GM21390 (cell line): ENCODE results near the gene ENPP1.
A peak's percentile ranks its signal among the peaks of the same experiment; 100 is the strongest.
"Not testable (repeated sequence)": the region's sequence is repeated elsewhere in the genome, so short reads cannot be mapped to it uniquely, and the experiment has no call there.

Experiments used
- ATAC-seq: cut with Tn5 transposase; IDR thresholded peaks from one replicate; pipeline ENCODE4 v1.9.1; 2021; ENCODE audit not compliant: unreplicated experiment

Gene ENPP1

GRCh38 chr6:131867744-131868143, 59.9 kb downstream of the ENPP1 start:
- ATAC-seq: no peak

GRCh38 chr6:131868836-131869235, 61.0 kb downstream of the ENPP1 start:
- ATAC-seq: no peak

GRCh38 chr6:131875647-131876046, 67.8 kb downstream of the ENPP1 start:
- no peak for ATAC-seq

- no peak for ATAC-seq
These were observed 68.7 kb downstream of the ENPP1 start for GRCh38 chr6:131876545-131876944.

- ATAC-seq: no peak
These were observed 70.4 kb downstream of the ENPP1 start for GRCh38 chr6:131877999-131878789.

- no peak for ATAC-seq
These were observed 75.2 kb downstream of the ENPP1 start for GRCh38 chr6:131883016-131883415.

- no peak for ATAC-seq
These were observed 77.4 kb downstream of the ENPP1 start for GRCh38 chr6:131885237-131885636.

- ATAC-seq: no peak
These were observed 78.7 kb downstream of the ENPP1 start for GRCh38 chr6:131886517-131886916.

GRCh38 chr6:131890091-131890490, 82.3 kb downstream of the ENPP1 start:
- ATAC-seq: no peak

GRCh38 chr6:131893198-131893597, 85.4 kb downstream of the ENPP1 start:
- ATAC-seq: no peak

- ATAC-seq: no peak
These were observed 86.9 kb downstream of the ENPP1 start for GRCh38 chr6:131894493-131895424.

- ATAC-seq: no peak
These were observed 89.2 kb downstream of the ENPP1 start for GRCh38 chr6:131897050-131897435.

GRCh38 chr6:131897621-131898020, 89.8 kb downstream of the ENPP1 start:
- no peak for ATAC-seq

GRCh38 chr6:131898718-131899117, 90.9 kb downstream of the ENPP1 start:
- ATAC-seq: no peak

- no peak for ATAC-seq
These were observed 92.4 kb downstream of the ENPP1 start for GRCh38 chr6:131900231-131900630.

- not testable (repeated sequence) for ATAC-seq
These were observed 93.6 kb downstream of the ENPP1 start for GRCh38 chr6:131901326-131901873.

- not testable (repeated sequence) for ATAC-seq
These were observed 95.9 kb downstream of the ENPP1 start for GRCh38 chr6:131903734-131904133.

- ATAC-seq: not testable (repeated sequence)
These were observed 101.0 kb downstream of the ENPP1 start for GRCh38 chr6:131908787-131909186.

- ATAC-seq: peak; percentile 99
These were observed 101.8 kb downstream of the ENPP1 start for GRCh38 chr6:131909408-131910218.

- peak; percentile 16 for ATAC-seq
These were observed 102.4 kb downstream of the ENPP1 start for GRCh38 chr6:131910219-131910589.

- ATAC-seq: no peak
These were observed 103.1 kb downstream of the ENPP1 start for GRCh38 chr6:131910956-131911355.
